BE2C (cell line): ENCODE data around the gene MR1.
A peak's percentile ranks its signal among the peaks of the same experiment; 100 is the strongest.

Experiments
- DNase-seq: peaks from one replicate; pipeline ENCODE4 v3.0.0-alpha.2; 2020
- H3K27me3 ChIP-seq: fragments of 250-450 bp; sonication (Bioruptor Pico); 2 replicates; pipeline ENCODE4 v1.5.1; 2020; ENCODE audit warnings: mild to moderate bottlenecking
- H3K36me3 ChIP-seq: fragments of 250-450 bp; sonication (Bioruptor Pico); 2 replicates; pipeline ENCODE4 v1.5.1; 2020; ENCODE audit warnings: mild to moderate bottlenecking
- H3K4me1 ChIP-seq: fragments of 250-450 bp; sonication (Bioruptor Pico); 2 replicates; pipeline ENCODE4 v1.5.1; 2020
- H3K4me3 ChIP-seq: 2 replicates; pipeline ENCODE4 v1.5.1; 2011; ENCODE audit warnings: low read depth, low read length
- H3K9me3 ChIP-seq: fragments of 250-450 bp; sonication (Bioruptor Pico); 2 replicates; pipeline ENCODE4 v1.5.1; 2020
- CTCF ChIP-seq: IDR thresholded peaks from 2 replicates; pipeline ENCODE4 v1.5.1; 2012; ENCODE audit warnings: mild to moderate bottlenecking, low read depth, low read length

The MR1 gene

DNA sequence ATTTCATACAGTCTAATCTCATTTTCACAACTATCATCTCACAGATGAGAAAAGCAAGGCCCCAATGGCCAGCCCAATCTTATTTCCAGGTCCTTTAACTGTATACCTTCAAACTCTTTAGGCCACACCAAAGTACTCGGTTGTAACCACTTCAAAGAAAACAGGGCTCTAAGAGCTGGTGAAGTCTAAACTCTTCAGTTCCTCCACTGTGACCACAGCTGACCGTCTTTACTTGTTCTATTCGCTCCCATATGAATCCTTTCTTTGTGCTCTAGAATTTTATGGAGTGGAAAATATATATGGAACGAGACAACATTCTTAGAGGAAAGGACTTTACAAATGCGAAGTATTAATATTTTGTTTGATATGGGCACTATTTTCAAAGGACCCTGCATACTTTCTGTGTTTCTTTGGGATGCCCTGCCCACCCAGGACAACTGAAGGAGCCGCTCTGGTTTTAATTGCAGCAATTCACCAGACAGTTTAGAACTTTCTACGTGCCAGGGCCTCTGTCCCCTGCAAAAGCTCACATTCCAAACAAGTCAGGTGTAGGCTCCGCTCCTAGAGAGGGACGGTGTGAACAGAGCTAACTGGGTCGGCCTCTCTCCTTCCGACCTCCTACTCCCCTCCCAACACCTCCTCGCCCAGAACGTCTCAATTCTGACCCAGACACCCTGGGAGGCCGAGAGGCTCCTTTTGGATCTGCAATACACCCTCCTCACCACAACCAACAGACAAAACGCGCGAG lies 70.4 kb downstream of the MR1 start:
- H3K27me3 ChIP-seq: no peaks in the 10 kb centered on the region
- H3K9me3 ChIP-seq: no peaks in the 10 kb centered on the region
- H3K36me3 ChIP-seq: no peaks in the 10 kb centered on the region
- TF ChIP-seq CTCF: 0 out of 2 replicates have a peak, but pooled peaks have one; percentile 12
- peak overlapping the region; percentile 77 for H3K4me3 ChIP-seq
- DNase-seq: no peak
- peaks cover 22% of the 10 kb centered on the region for H3K4me1 ChIP-seq

GRCh38 chr1:181104790-181105133 lies 71.0 kb downstream of the MR1 start:
- H3K4me1 ChIP-seq: peaks cover 16% of the 10 kb centered on the region
- no peak for TF ChIP-seq CTCF

DNA sequence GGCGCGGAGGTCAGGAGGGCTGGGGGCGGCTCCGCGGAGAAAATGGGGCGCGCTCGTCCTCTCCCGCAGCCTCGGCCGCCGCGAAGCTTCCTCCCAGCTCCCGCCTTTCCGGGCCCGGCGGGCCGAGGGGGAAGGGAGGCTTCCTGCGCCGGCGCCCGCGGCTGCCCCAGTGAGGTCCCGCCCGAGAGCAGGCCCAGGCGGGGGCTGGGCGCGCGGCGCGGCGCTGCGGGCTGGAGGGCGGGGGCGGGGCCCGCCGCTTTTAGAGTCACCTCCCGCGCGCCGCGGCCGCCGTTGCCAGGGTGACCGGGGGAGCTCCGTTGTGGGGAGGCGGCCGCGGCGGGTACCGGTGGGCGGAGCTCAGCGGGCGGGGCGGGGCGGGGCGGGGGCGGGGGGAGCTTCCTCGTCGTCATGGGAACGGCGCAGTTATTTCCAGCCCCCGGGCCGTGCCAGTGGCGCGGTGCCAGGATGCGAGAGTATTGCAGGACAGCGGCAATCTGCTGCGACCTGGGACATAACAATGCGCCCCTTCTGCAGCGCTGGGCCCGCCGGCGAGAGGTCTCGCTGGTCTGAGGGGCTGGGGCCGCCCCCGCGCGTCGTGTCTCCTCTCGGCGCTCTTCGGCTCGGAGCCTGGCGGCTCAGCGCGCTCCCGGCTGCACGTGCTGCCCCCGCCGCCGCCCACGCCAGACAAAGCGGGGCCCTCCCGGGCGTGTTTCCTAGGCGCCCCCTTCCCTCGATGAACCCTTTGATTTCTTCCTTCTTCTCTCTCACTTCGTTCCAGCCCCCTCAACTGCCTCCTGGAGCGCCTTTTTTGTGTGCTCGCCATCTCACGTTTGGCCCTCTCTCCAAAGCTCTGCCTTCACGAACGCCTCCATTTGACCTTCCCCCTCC lies 71.6 kb downstream of the MR1 start:
- H3K4me1 ChIP-seq: peaks cover 10% of the 10 kb centered on the region

More at GRCh38 chr1:181104790-181105133, 71.0 kb downstream of the MR1 start:
- no peak for DNase-seq
- no peaks in the 10 kb centered on the region for H3K9me3 ChIP-seq
- H3K4me3 ChIP-seq: peak overlapping the region; percentile 77
- no peaks in the 10 kb centered on the region for H3K36me3 ChIP-seq
- no peaks in the 10 kb centered on the region for H3K27me3 ChIP-seq

GRCh38 chr1:181106022-181106312 lies 72.2 kb downstream of the MR1 start:
- Histone ChIP-seq H3K27me3 (no peaks in the 10 kb centered on the region), H3K4me1 (peaks cover 6% of the 10 kb centered on the region), H3K4me3 (peak overlapping the region; percentile 45)

More for the DNA sequence above, 71.6 kb downstream of the MR1 start:
- H3K36me3 ChIP-seq: no peaks in the 10 kb centered on the region
- TF ChIP-seq CTCF: no peak
- H3K27me3 ChIP-seq: no peaks in the 10 kb centered on the region
- DNase-seq: peak; percentile 98
- H3K9me3 ChIP-seq: no peaks in the 10 kb centered on the region
- H3K4me3 ChIP-seq: peak overlapping the region; percentile 77

GRCh38 chr1:181106479-181106878 lies 72.7 kb downstream of the MR1 start:
- no peak for DNase-seq
- no peak overlapping the region for H3K4me3 ChIP-seq
- no peaks in the 10 kb centered on the region for H3K9me3 ChIP-seq
- no peaks in the 10 kb centered on the region for H3K36me3 ChIP-seq
- TF ChIP-seq CTCF: no peak
- H3K4me1 ChIP-seq: peaks cover 6% of the 10 kb centered on the region
- no peaks in the 10 kb centered on the region for H3K27me3 ChIP-seq

More at GRCh38 chr1:181106022-181106312, 72.2 kb downstream of the MR1 start:
- Histone ChIP-seq H3K9me3 (no peaks in the 10 kb centered on the region), H3K36me3 (no peaks in the 10 kb centered on the region)
- TF ChIP-seq CTCF: no peak
- DNase-seq: no peak

GRCh38 chr1:181107711-181108110 lies 73.9 kb downstream of the MR1 start:
- Histone ChIP-seq H3K27me3 (no peaks in the 10 kb centered on the region), H3K9me3 (no peaks in the 10 kb centered on the region), H3K4me3 (no peak overlapping the region), H3K4me1 (peaks cover 6% of the 10 kb centered on the region), H3K36me3 (no peaks in the 10 kb centered on the region)
- DNase-seq: no peak
- no peak for TF ChIP-seq CTCF
